Stomach (tissue), 4 donors: ENCODE data around the gene SIK3.

ENCODE experiments used
- EP300 ChIP-seq: sonication (generic); formaldehyde crosslinking; IDR thresholded peaks from one replicate; pipeline ENCODE4 v1.6.1; 2017; ENCODE audit warnings: antibody characterized with exemption
- POLR2AphosphoS5 ChIP-seq, 3 donors: sonication (generic); formaldehyde crosslinking; IDR thresholded peaks; one replicate each; pipeline ENCODE4 v1.6.1; 2016; ENCODE audit warnings: antibody characterized with exemption in 3 of 3
- TF ChIP-seq, protein P1 (sequence below), 7 experiments: fragments of 450-650 bp in 4 of 7; fragments of 200-600 bp in 3 of 7; sonication (generic) in 3 of 7; IDR thresholded peaks; one replicate each; pipeline ENCODE4 v1.5.1; 2016 to 2019; ENCODE audit warnings: antibody characterized with exemption in 7 of 7, control low read depth in 2 of 7, mild to moderate bottlenecking in 1 of 7

DNA sequence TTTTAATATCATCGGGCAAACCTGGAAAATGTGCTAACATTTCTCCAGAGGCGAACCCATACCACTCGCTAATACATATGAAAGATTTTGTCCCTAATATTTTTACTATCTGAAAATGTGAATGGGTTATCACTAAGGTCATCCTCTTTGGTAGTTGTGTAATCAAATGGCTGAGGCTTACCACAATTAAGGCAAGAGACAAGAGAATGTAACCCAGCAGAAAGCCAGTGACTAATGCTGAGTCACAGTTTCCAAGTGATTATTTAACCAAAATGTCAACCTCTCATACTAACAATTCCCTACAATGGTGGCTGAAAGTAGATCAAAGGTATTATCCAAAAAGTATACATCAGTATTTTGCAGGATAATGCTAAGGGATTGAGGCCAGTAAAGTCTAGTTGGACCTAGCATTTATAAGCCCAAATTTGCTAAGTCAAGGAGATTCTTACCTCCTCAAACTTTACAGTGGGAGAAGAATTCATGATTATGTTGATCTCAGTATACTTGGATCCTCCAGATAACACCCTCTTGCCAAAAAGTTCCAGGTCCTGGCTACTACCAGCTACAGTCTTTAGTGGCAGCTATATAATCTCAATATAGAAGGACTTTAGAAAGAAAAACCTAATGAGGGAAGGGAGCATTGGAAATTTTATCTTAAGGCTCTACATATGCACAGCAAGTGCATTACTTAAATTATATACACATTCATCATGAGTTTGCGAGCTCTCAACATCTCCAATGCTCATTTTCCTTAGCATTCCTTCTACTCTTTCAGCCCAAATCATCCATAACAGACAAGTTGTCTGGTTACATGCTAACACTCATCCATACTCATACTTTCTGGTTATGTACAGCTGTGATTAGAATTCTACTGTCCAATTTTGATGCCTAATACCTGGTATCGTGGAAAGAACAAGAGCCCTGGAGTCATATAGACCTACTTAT lies 25.4 kb downstream of the SIK3 start:
- TF ChIP-seq EP300 (no peak), POLR2AphosphoS5 (IDR thresholded peaks at IDR 0.05) (peak; percentile 39 to 89 (median 84))
- TF ChIP-seq, protein P1, sequence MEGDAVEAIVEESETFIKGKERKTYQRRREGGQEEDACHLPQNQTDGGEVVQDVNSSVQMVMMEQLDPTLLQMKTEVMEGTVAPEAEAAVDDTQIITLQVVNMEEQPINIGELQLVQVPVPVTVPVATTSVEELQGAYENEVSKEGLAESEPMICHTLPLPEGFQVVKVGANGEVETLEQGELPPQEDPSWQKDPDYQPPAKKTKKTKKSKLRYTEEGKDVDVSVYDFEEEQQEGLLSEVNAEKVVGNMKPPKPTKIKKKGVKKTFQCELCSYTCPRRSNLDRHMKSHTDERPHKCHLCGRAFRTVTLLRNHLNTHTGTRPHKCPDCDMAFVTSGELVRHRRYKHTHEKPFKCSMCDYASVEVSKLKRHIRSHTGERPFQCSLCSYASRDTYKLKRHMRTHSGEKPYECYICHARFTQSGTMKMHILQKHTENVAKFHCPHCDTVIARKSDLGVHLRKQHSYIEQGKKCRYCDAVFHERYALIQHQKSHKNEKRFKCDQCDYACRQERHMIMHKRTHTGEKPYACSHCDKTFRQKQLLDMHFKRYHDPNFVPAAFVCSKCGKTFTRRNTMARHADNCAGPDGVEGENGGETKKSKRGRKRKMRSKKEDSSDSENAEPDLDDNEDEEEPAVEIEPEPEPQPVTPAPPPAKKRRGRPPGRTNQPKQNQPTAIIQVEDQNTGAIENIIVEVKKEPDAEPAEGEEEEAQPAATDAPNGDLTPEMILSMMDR (IDR thresholded peaks at IDR 0.05) = no peak
